COLO668 (cell line): ENCODE results near the gene GPANK1.
A peak's percentile ranks its signal among the peaks of the same experiment; 100 is the strongest.
"Not testable (repeated sequence)": the region's sequence is repeated elsewhere in the genome, so short reads cannot be mapped to it uniquely, and the experiment has no call there.

ENCODE experiments used
- DNase-seq: peaks from one replicate; lab custom pipeline; 2025; ENCODE audit not compliant: unreplicated experiment; lab: John Stamatoyannopoulos, UW

Gene GPANK1

DNA sequence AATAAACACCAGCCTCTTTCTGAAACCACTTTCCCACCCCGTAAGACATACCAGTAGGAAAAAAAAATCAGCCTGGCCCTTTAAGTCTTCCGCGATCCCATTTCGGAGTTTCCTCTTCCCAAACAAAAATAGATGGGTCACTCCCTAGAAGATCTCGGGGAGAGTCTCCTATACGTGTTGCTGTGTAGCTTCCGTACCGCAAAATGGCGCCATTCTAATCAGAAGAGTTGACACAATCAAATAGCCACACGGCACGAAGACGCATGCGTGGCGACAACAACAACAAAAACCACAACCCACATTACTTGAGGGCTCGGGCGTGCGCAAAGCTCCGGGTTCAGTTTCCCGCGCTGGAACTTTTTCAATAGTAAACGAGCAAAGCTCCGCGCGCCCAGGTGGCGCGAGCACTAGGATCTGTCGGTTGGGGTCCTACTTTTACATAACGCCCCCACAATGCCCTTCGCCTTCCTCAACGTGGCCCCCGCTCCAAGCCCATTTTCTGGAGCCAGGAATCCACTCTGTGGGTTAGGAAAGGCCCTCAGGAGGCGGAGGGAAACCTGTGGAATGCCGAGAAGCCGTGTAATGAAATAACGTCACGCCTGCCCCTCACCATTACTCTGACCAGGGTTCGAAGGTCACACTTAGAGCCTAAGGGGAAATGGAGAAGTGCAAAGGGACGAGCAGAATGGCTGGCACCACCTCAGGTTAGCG lies at the start of gene GPANK1:
TSS of gene GPANK1 (minus strand) at position 208 of the 711 bp plus-strand sequence. CDS start 519 bp downstream, outside the sequence.
- DNase-seq, result peak; percentile 83

DNA sequence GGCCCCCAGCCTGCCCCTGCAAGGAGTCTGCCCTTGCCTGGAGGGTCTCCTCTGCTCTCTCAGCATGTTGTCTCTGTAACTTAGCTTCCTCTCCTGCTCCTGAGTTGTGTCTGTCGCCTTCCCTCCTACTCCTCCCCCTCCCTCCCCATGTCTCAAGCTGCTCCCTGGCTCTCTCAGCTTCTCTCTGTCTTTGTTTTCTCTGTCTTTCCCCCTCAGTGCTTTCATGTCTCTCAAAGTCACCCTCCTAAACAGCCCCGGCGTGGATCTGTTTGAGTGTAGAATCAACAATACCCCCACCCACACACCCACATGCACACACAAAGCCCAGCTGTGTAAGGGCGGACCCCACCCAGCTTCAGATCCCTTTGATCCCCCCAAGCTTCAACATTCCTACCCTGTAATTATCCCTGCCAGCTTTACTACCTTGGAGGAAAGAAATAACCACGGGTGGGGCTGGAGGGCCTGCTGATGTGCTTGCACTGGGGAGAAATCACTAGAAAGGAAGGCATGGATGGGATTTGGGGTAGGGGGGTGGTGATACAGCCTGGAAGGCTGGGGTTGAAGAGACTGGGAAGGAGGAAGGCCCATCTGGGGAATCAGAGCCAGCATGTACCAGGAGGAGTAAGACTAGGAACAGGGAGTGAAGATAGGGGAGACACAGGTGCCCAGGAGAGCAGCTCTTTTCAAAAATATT lies 49.3 kb upstream of the GPANK1 start:
- no peak for DNase-seq

DNA sequence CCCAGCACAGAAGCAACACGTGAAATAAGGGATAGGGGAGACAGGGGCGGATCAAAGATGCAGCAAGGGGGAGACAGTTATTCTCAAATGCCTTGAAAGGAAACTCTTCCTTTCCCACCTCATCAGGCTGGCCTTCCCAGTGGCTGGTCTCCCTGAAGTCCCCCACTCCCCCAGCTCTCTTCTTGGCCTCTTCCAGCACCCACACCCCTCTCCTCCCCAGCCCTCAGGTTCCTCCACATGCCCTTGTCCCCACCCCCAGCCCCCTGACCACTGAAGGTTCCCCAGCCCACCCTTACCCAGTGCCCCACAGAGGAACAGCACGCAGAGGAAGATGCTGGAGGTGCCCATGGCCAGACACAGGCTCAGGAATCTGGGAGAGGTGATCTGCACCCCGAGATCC lies 48.7 kb upstream of the GPANK1 start:
- DNase-seq, result no peak

DNA sequence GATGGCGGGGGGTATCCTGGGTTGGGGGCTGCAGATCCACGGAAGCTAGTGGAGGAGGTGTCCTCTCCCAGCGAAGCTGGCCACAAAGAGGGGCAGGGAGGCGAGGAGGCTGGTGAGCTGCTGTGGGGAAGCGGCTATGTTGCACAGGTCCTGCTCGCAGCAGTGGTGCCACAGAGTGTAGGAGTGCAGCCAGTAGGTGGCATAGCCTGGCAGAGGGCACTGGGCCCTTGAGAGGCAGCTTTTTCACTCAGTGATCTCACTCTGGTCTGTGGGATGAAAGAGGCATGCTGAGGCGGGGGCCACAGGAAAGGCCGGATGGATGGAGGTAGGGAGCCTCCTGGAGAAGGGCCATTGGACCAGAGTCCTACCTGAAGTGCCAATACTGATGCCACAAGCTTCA lies 47.5 kb upstream of the GPANK1 start:
- peak; percentile 10 for DNase-seq

DNA sequence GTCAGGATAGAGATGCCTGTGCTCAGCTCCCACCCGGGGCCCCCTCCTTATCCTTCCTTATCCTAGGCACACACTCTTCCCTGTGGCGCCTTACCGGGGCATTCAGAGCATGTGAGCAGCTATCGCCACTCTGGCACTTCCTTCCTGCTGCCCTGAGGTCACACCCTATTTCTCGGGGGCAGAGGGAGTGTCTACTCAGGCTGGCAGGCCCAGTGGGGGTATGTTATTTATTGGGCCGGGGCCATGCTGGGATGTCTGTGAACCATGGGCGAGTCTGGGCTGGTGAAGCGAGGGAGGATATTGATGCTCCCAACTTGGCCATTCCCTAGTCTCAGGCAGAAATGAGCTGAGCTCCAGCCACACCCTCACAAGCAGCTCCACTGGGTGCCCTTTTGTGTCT lies 46.4 kb upstream of the GPANK1 start:
- DNase-seq, result no peak

DNA sequence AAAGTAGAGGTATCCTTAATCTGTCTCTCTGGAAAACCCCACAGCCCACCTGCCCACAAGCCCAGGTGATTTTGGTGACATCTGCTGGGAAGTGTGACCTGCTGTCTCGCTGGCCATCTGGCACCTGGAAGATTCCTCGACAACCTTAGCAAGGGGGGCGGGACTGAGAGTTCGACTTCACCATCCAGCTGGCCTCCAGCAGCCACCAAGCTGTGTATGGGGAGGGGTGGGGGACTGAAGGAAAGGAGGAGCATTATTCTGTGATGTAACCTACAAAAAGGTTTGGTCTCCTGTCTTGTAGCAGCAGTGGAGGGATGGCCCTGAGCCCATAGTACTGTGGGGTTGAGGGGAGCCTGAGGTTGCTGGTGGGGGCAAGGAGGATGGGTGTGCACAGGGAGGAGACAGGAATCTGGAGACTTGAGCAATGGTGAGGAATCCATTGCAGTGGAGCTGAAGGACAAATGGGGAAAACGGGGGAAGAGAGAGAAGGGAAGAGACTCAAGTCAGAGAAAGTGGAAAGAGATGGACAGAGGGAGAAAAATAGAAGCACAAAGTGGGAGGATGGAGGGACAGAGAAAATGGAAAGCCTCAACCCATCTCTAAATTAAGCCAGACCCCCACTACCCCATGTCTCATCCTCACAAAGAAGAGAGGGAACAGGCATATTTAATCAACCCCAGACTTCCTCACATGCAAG lies 45.9 kb upstream of the GPANK1 start:
- DNase-seq, result no peak

DNA sequence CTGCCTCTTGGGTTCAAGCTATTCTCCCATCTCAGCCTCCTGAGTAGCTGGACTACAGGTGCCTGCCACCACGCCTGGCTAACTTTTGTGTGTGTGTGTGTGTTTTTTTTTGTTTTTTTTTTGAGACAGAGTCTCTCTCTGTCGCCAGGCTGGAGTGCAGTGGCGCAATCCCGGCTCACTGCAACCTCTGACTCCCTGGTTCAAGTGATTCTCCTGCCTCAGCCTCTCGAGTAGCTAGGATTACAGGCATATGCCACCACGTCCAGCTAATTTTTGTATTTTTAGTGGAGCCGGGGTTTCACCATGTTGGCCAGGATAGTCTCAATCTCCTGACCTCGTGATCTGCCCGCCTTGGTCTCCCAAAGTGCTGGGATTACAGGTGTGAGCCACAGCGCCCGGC lies 44.4 kb upstream of the GPANK1 start:
- DNase-seq, result not testable (repeated sequence)

DNA sequence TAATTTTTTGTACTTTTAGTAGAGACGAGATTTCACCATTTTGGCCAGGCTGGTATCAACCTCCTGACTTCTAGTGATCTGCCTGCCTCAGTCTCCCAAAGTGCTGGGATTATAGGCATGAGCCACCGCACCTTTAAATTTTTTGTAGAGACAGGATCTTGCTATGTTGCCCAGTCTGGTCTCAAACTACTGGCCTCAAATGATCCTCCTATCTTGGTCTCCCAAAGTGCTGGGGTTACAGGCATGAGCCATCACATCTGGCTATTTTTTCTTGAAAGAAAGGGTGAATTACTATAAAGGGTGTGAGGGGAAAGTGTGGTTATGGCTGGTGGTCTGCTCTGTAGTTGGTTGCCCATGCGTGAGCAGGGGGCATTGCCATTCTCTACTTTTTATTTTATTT lies 43.4 kb upstream of the GPANK1 start:
- DNase-seq, result no peak

DNA sequence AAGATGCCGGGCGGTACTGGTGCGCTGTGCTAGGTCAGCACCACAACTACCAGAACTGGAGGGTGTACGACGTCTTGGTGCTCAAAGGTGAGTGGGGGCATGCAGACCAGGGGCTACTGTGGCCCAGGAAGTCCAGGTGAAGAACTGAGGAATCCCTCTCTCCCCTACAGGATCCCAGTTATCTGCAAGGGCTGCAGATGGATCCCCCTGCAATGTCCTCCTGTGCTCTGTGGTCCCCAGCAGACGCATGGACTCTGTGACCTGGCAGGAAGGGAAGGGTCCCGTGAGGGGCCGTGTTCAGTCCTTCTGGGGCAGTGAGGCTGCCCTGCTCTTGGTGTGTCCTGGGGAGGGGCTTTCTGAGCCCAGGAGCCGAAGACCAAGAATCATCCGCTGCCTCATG lies 42.9 kb upstream of the GPANK1 start:
- DNase-seq, result no peak

DNA sequence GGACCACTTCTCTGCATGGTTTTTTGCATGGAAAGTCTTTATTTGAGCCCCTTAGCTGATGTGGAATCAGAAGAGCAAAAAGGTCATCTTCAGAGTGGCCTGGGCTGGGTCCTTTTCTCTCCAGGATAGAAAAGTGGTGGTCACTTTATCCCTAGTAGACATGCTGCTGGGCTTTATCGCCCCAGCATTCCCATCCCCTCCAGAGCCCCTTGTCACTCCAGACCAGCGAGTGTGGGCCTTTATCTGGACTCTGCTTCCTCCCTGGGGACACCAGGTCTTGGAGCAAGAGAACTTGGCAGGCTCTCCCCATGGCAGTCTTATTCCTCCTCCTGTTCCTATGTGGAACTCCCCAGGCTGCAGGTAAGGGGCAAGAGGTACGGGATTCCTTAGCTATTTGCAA lies 41.8 kb upstream of the GPANK1 start, which contains the start of gene LY6G6F:
TSS of gene LY6G6F (plus strand) at position 268 of the 400 bp plus-strand sequence. CDS start at position 309, 41 bp downstream.
- DNase-seq, result no peak

DNA sequence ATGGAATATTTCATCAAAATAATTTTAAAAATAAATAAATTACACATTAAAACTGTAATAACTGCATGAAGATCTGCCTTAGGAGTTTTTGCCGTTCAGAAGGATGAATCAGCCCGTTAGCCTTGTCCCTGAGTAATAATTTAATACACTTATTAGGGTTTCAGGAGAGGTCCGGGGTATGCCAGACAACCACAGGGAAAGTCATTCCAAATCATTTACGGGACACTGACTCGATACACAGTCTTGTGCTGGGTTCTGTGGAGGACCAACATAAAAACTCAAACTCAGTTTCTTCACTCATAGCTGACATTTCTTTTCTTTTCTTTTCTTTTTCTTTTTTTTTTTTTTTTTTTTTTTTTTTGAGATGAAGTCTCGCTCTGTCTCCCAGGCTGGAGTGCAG lies 41.1 kb upstream of the GPANK1 start:
- no peak for DNase-seq

DNA sequence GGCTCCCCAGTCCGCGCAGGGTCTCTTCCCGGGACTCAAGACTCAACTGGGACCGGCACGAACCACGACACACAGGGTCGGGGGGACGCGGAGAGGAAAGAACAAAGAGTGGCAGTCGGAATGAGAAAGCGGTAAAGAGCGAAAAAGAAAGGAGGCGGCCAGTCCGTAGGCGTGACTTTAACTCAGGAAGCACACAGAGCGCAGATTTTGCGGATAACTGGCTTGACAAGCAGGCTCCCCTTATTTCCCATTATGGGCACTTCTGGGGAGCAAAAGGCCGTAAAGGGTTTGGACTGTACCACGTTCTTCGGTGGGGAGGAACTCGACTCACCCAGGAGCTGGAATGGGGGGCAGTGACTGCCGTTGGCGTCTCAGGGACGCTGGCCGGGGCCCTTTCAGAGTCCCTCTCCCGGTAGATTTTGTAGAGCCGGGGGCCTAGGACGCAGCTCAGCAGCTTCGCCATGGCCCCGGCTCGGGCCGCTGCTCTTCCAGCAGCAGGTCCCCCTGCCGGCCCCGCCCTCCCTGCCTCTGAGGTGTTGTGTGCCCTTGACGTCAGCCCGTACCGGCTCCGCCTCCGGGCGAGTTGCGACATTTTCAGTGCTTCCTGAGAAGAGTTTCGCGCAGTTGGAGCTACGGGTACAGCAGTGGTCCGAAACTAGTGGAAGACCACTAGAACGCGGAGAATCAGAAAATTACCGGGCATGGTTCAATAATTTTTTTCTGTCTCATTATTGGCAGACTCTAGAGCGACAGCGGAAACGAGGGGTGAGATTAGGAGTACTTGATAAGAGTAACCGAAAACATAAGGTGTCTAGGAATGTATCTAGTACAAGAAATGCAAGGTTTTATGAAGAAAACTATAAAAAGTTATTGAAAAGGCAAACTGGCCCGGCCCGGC lies 38.3 kb upstream of the GPANK1 start, which contains the start of gene ABHD16A:
TSS of gene ABHD16A (minus strand) at position 506 of the 898 bp plus-strand sequence. CDS start at position 463, 43 bp downstream.
- peak; percentile 95 for DNase-seq

DNA sequence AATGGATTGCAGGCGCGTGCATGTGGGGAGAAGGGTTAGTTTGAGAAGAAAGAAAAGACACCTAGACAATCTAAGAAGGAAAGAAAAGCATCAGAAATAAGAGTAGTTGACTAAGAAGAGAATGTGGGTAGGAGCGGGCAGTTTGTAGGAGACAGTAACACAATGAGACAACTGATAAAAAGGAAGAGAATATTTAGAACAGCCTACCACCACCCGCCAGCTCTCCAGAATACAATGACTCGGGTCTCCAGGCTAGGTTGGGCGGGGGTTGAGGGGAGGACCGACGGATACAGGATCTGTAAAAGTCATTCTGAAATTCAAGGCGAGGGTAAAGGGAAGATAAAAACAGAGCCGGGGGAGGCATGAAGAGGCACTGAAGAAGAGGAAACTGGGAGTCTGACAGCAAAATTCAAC lies 37.6 kb upstream of the GPANK1 start:
- no peak for DNase-seq

DNA sequence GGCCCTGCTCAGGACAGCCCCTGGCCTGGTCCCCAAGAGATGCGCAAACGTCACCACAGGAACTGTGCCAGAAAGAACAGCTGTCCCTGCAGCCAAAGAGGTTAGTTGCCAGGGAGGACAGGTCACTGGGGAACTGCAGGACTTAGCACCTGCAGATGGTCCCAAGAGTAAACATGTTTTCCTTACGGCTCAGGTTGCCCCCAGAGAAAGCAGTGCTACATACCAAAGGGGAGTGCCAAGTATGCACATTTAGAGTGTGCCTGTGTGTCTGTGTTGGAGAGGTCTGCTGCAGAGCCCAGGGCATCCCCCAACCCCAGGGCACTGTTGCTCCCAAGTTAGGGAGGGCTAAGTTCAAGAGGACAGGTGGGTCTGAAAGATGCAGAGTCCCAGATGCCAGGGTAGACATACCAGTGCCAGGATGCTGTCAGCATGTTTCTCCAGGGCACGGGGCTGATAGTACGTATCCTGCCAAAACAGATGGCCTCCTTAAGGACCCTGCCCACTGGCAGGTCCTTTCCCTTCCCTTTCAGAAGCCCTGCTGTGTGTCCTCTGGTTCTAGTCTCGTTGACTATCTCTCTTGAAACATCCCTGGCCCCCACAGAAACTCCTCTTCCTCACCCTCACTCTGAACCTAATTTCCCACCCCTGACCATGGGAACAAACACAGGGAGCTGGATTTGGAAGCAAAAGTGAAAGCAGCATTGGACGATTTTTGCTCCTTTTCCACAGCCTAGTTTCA lies 37.0 kb upstream of the GPANK1 start:
- DNase-seq, result peak; percentile 39

DNA sequence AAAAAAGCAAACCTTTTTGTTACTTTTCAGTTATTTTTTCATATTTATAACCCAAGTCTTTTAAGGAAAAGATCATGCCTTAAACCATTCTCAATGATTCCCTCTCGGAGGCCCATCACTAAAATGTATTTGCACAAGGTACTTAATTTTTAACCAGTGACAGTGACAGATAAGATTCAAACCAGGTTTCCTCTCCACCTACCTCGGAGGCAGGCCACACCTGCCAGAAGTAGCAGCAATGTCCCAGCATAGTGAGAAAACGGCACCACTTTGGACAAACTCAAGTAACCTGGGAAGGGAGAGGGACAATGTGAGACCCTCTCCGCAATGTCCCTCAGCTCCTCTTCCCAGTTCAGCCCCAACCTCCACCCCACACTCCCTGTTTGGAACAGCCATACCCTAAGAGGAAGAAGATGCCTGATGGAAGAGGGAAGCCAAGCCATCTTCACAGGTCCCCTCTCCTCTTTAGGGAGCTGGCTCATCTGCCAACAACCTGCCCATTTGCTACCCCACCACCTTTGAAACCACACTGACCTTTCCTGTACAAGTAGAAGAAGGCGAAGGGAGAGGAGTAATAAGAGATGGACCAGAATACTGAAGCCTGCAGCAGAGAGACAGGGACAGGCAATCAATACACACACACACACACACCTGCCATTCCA lies 36.1 kb upstream of the GPANK1 start:
- DNase-seq, result no peak

DNA sequence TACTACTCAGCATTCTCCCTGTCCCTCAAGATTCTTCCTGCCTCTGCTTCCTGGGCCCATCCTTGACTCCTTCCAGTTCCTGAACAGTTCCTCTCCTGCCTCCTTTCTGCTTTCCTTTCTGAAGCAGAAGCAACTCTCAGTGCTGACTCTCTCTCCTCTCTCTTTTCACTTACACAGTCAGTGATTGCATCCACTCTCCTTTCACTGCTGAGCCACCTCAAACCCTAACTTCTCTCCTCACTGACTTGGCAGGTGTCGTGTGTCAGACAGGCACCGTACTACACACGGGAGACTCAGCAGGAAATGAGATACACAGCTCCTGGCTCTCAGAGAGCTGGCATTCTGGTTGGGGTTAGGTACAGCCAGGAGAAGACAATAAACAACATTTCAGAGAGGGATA lies 32.8 kb upstream of the GPANK1 start:
- DNase-seq, result no peak

DNA sequence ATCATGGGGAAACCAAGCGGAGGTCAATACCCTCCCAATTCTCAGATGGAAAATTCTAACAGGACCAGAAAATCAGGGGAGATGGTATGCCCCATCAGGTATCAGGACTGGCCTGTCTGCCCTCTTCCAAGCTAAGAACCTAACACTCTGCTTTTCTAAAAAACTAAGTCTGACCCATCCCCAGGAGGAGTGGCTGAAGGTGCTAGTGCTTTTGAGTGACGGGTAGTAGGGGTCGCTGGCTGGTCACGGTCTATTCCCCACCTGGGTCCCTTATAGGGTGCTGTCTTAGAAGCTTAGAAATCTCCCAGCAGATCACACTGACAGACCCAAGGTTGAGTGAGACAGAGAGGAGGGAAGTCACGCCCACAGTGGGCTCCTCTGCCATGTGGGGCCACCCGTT lies 28.7 kb upstream of the GPANK1 start:
- DNase-seq, result no peak

DNA sequence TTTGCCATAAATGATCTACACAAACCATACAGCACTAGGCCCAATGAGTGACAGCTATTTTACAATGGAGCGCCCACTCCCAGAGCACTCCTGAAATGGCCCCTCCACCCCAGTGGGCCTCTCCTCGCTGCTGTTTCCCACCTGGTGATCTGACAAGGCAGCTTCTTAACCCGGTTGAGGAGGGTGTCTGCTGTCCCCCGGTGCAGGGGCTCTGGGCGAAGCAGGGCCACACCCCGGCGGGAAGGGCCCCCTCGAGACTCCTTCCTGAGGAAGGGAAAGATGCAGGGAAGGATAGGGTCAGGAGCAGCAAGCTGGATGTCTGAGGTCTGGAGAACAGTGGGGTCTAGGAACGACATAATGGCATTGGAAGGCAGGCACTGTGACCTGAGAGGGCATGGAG lies 28.1 kb upstream of the GPANK1 start:
- DNase-seq, result no peak

DNA sequence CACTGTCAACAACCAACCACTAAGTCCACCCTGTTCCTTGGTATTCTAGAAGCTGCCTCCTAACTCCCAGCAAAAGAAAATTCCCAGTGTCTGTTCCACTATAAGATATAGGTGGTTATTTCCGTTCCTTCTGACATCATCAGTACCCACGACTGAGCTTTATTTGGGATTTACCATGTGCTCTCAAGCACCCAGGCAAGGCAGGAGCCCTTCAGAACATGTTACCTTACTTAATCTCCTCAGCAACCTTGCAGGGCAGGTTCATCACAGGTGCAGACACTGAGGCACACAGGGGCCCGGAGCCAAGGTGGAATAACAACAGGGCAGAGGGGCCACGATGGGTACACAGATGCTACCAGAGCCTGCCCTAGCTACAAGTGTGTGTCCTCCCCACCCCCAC lies 27.6 kb upstream of the GPANK1 start:
- DNase-seq, result no peak
